Caco-2 (cell line): ENCODE results near the gene SLC4A4. TPM values are rescaled to one million over a fixed set of nuclear protein-coding genes. Genes with fewer than 3 reads are reported as not detected.

Source experiments
- BruUV-seq: library from RNA; stranded (reverse); fragments of 400-500 nt; replicated peaks from 2 replicates; lab custom pipeline; 2021; lab: Mats Ljungman, UMichigan
- CTCF ChIA-PET: fragments of 300-600 bp; sonication (Branson Sonifier 250); formaldehyde crosslinking; loops from one replicate; lab custom pipeline; 2022; ENCODE audit warnings: antibody characterized with exemption; lab: Charles Lee
- POLR2A ChIA-PET: fragments of 300-600 bp; sonication (Branson Sonifier 250); formaldehyde crosslinking; loops from one replicate; lab custom pipeline; 2022; ENCODE audit warnings: antibody characterized with exemption; lab: Charles Lee
- DNase-seq, 2 experiments: peaks; one replicate each; pipeline versions ENCODE4 v3.0.0 to v3.0.0-alpha.2; 2020 to 2022
- H3K27me3 ChIP-seq: replicated peaks from 2 replicates; pipeline ENCODE4 v1.6.0; 2011; ENCODE audit warnings: low read length; ENCODE audit not compliant: control insufficient read depth, insufficient read depth
- H3K36me3 ChIP-seq: 2 replicates; pipeline ENCODE4 v1.5.1; 2011; ENCODE audit warnings: low read length; ENCODE audit not compliant: control insufficient read depth, insufficient read depth
- H3K4me1 ChIP-seq: fragments of 250-450 bp; sonication (Bioruptor Pico); 2 replicates; pipeline ENCODE4 v1.5.1; 2020; ENCODE audit warnings: mild to moderate bottlenecking
- H3K4me3 ChIP-seq: 2 replicates; pipeline ENCODE4 v1.5.1; 2011; ENCODE audit warnings: low read depth, mild to moderate bottlenecking, control low read depth, low read length
- H3K9me3 ChIP-seq: fragments of 250-450 bp; sonication (Bioruptor Pico); 2 replicates; pipeline ENCODE4 v1.5.1; 2020; ENCODE audit warnings: mild to moderate bottlenecking, moderate library complexity
- H3K27ac Mint-ChIP-seq: one replicate; pipeline ENCODE4 v1.8.0; 2022; ENCODE audit warnings: mixed read lengths; ENCODE audit not compliant: unreplicated experiment
- H3K27me3 Mint-ChIP-seq: one replicate; pipeline ENCODE4 v1.8.0; 2022; ENCODE audit warnings: mixed read lengths; ENCODE audit not compliant: insufficient read depth, unreplicated experiment
- H3K36me3 Mint-ChIP-seq: one replicate; pipeline ENCODE4 v1.8.0; 2022; ENCODE audit warnings: mild to moderate bottlenecking, mixed read lengths; ENCODE audit not compliant: insufficient read depth, unreplicated experiment
- H3K4me1 Mint-ChIP-seq: one replicate; pipeline ENCODE4 v1.8.0; 2022; ENCODE audit warnings: low read depth, mixed read lengths; ENCODE audit not compliant: unreplicated experiment
- H3K4me3 Mint-ChIP-seq: one replicate; pipeline ENCODE4 v1.8.0; 2022; ENCODE audit warnings: mild to moderate bottlenecking, moderate library complexity, mixed read lengths; ENCODE audit not compliant: unreplicated experiment
- H3K9me3 Mint-ChIP-seq: one replicate; pipeline ENCODE4 v1.8.0; 2022; ENCODE audit warnings: mixed read lengths; ENCODE audit not compliant: unreplicated experiment
- intact Hi-C: fragments of 100-400 bp; cut with micrococcal nuclease; formaldehyde crosslinking; loops from one replicate; pipeline ENCODE4 v1.10.0; 2022; ENCODE audit not compliant: unreplicated experiment
- total RNA-seq: library from RNA; stranded (reverse); gene quantifications from 2 replicates; pipeline ENCODE4 v1.2.3, GENCODE V29; 2022
- TF ChIP-seq, protein P1 (sequence below), 2 experiments: fragments of 200-600 bp in 1 of 2; IDR thresholded peaks; 1 replicate in 1 of 2; 2 replicates in 1 of 2; pipeline versions ENCODE4 v1.5.1 to v1.8.0; 2011 to 2022; ENCODE audit warnings: antibody characterized with exemption in 1 of 2, control low read depth in 1 of 2, inconsistent platforms in 1 of 2, low read depth in 1 of 2, low read length in 1 of 2, mild to moderate bottlenecking in 1 of 2, moderate library complexity in 1 of 2; ENCODE audit not compliant: insufficient read depth in 1 of 2, severe bottlenecking in 1 of 2, unreplicated experiment in 1 of 2

SLC4A4 gene
- total RNA-seq, 1 experiment from 2014 or later = 0.29 TPM

DNA sequence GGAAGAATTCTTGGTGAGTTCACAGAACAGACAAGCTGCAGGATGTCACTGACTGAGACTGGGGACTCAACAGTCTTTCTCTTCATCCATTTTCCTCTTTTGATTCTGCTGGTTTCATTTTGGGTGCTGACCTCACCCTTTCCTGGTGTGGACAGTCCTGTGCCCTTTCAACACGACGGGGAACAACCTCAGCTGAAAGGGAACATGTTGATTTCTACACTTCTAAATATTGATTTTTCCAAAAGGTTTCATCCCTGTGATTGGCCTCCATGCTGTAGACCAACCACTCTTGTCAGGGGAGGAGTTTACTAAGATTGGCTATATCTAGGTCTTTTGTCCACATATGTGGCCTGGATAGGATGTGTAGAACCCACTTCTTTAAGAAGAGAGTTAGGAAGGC is 91.8 kb downstream of the SLC4A4 start:
- peaks cover 5% of the 10 kb centered on the region for H3K4me1 Mint-ChIP-seq
- no peak overlapping the region for H3K4me3 Mint-ChIP-seq
- POLR2A ChIA-PET = no interaction called here
- CTCF ChIA-PET = no interaction called here
- Histone ChIP-seq H3K9me3 (no peaks in the 10 kb centered on the region), H3K36me3 (no peaks in the 10 kb centered on the region), H3K27me3 (no peaks in the 10 kb centered on the region), H3K4me1 (no peaks in the 10 kb centered on the region), H3K4me3 (no peak overlapping the region)
- no TSS peak for BruUV-seq
- TF ChIP-seq, protein P1, sequence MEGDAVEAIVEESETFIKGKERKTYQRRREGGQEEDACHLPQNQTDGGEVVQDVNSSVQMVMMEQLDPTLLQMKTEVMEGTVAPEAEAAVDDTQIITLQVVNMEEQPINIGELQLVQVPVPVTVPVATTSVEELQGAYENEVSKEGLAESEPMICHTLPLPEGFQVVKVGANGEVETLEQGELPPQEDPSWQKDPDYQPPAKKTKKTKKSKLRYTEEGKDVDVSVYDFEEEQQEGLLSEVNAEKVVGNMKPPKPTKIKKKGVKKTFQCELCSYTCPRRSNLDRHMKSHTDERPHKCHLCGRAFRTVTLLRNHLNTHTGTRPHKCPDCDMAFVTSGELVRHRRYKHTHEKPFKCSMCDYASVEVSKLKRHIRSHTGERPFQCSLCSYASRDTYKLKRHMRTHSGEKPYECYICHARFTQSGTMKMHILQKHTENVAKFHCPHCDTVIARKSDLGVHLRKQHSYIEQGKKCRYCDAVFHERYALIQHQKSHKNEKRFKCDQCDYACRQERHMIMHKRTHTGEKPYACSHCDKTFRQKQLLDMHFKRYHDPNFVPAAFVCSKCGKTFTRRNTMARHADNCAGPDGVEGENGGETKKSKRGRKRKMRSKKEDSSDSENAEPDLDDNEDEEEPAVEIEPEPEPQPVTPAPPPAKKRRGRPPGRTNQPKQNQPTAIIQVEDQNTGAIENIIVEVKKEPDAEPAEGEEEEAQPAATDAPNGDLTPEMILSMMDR (IDR thresholded peaks at IDR 0.05; ENCODE audit: insufficient read depth in 1 of 2, low read depth in 1 of 2, low read length in 1 of 2, severe bottlenecking in 1 of 2, unreplicated experiment in 1 of 2) = no peak
- no peak for DNase-seq
- H3K27ac Mint-ChIP-seq = no peak overlapping the region
- no peaks in the 10 kb centered on the region for H3K36me3 Mint-ChIP-seq
- H3K9me3 Mint-ChIP-seq = peaks cover 5% of the 10 kb centered on the region
- intact Hi-C loops = no loop called here
- H3K27me3 Mint-ChIP-seq = peaks cover 3% of the 10 kb centered on the region

DNA sequence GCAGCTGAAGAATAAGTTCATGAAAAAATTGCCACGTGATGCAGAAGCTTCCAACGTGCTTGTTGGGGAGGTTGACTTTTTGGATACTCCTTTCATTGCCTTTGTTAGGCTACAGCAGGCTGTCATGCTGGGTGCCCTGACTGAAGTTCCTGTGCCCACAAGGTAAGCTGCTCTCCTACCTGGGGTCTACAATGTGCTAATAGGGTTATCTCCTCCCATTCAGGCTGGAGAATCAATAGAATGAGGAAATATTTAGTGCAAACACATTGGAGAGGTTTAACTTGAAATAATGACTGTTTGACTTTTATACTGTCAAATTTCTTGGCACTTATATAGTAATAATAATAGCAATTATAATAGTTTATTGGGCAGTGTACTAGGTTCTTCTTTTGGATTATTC is 101.8 kb downstream of the SLC4A4 start:
- no peaks in the 10 kb centered on the region for H3K36me3 Mint-ChIP-seq
- Histone ChIP-seq H3K27me3 (no peaks in the 10 kb centered on the region), H3K4me3 (no peak overlapping the region), H3K4me1 (no peaks in the 10 kb centered on the region), H3K9me3 (no peaks in the 10 kb centered on the region), H3K36me3 (no peaks in the 10 kb centered on the region)
- peaks cover 12% of the 10 kb centered on the region for H3K9me3 Mint-ChIP-seq
- TF ChIP-seq, protein P1 (IDR thresholded peaks at IDR 0.05; ENCODE audit: insufficient read depth in 1 of 2, low read depth in 1 of 2, low read length in 1 of 2, severe bottlenecking in 1 of 2, unreplicated experiment in 1 of 2) = no peak
- ChIA-PET POLR2A (no interaction called here), CTCF (no interaction called here)
- H3K4me3 Mint-ChIP-seq = no peak overlapping the region
- no peak for DNase-seq
- BruUV-seq = no TSS peak
- intact Hi-C loops = no loop called here
- no peak overlapping the region for H3K27ac Mint-ChIP-seq
- no peaks in the 10 kb centered on the region for H3K27me3 Mint-ChIP-seq
- H3K4me1 Mint-ChIP-seq = no peaks in the 10 kb centered on the region

DNA sequence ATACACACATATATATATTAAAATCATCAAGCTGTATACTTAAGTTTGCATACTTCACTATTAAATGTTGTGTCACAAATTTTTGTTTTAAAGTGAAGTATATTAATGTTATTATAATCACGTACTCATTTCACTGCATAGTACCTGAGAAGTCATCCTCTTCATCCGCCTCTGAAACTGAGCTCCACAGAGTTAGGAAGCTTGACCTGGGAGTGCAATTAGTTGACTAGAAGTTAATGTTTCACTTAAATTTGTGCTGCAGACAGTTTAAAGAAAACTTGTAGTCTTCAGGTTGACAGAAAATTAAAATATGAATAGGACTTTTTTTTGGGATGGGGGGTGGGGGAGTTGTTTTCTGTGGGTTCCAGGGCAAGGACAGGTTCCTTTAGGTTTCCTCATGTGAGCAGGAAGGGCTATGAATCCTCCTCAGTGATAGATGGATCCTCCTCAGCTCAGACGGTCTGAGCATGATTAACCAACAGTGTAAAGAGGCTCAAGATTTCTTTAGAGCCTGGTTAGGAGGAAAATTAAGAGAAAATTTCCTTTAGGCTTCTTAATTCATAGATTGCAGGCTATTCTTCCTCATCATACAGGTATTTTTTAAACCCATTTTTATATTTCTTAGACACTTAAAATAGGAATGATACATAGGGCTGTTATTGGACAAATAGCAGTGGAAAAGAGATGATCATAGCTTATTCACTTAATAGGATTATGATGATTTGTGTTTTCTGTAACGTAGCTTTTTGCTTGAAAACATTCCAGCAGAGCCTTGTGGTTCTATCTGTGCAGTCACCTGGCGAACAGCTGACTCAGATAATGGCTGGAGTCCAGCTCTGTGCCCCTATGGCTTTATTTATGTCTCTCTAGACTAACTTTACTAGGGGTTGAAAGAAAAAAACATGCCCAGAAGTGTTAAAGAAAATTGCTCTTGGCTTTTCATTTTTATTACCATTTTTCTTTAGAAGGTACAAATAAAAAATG is 102.7 kb downstream of the SLC4A4 start:
- H3K9me3 ChIP-seq = no peaks in the 10 kb centered on the region
- POLR2A ChIA-PET = no interaction called here
- no peak overlapping the region for H3K4me3 Mint-ChIP-seq
- H3K4me1 ChIP-seq = no peaks in the 10 kb centered on the region
- intact Hi-C loops = no loop called here
- no peaks in the 10 kb centered on the region for H3K27me3 ChIP-seq
- H3K4me1 Mint-ChIP-seq = no peaks in the 10 kb centered on the region
- no peak overlapping the region for H3K27ac Mint-ChIP-seq
- H3K36me3 Mint-ChIP-seq = no peaks in the 10 kb centered on the region
- H3K4me3 ChIP-seq = no peak overlapping the region
- BruUV-seq = no TSS peak
- peaks cover 12% of the 10 kb centered on the region for H3K9me3 Mint-ChIP-seq
- CTCF ChIA-PET = no interaction called here
- H3K27me3 Mint-ChIP-seq = no peaks in the 10 kb centered on the region
- TF ChIP-seq, protein P1 (IDR thresholded peaks at IDR 0.05; ENCODE audit: insufficient read depth in 1 of 2, low read depth in 1 of 2, low read length in 1 of 2, severe bottlenecking in 1 of 2, unreplicated experiment in 1 of 2) = no peak
- no peak for DNase-seq
- no peaks in the 10 kb centered on the region for H3K36me3 ChIP-seq
